ENCODE data around the gene MYL4.
"Not testable (repeated sequence)": the region's sequence is repeated elsewhere in the genome, so short reads cannot be mapped to it uniquely, and the experiment has no call there.

The MYL4 gene

GRCh38 chr17:47221154-47221553 is 12.0 kb downstream of the MYL4 start:
- DNase-seq (no peak), ATAC-seq (no peak)

GRCh38 chr17:47222047-47222446 is 12.9 kb downstream of the MYL4 start:
- no peak for ATAC-seq
- DNase-seq = no peak

- ATAC-seq (no peak), DNase-seq (no peak)
Measured at GRCh38 chr17:47223007-47223406, 13.9 kb downstream of the MYL4 start.

- DNase-seq (no peak), ATAC-seq (no peak)
Measured at GRCh38 chr17:47223460-47223859, 14.3 kb downstream of the MYL4 start.

- DNase-seq = not testable (repeated sequence)
Measured at GRCh38 chr17:47224077-47224476, 14.9 kb downstream of the MYL4 start.

GRCh38 chr17:47224966-47225365 is 15.8 kb downstream of the MYL4 start:
- no peak for DNase-seq
- no peak for ATAC-seq

More at GRCh38 chr17:47224077-47224476, 14.9 kb downstream of the MYL4 start:
- ATAC-seq = not testable (repeated sequence)

GRCh38 chr17:47225436-47225858 is 16.3 kb downstream of the MYL4 start:
- no peak for DNase-seq
- no peak for ATAC-seq

- ATAC-seq (no peak), DNase-seq (no peak)
Measured at GRCh38 chr17:47225911-47226688, 17.0 kb downstream of the MYL4 start.

- ATAC-seq = no peak
Measured at GRCh38 chr17:47227862-47228261, 18.7 kb downstream of the MYL4 start.

GRCh38 chr17:47229535-47230443 is 20.6 kb downstream of the MYL4 start:
- ATAC-seq (peak; percentile 76), DNase-seq (peak; percentile 78)

More at GRCh38 chr17:47227862-47228261, 18.7 kb downstream of the MYL4 start:
- DNase-seq = no peak

- DNase-seq (no peak), ATAC-seq (no peak)
Measured at GRCh38 chr17:47230864-47231263, 21.7 kb downstream of the MYL4 start.

GRCh38 chr17:47231334-47231733 is 22.2 kb downstream of the MYL4 start:
- ATAC-seq (no peak), DNase-seq (no peak)

GRCh38 chr17:47231866-47232265 is 22.7 kb downstream of the MYL4 start:
- ATAC-seq (no peak), DNase-seq (no peak)

- ATAC-seq = no peak
- DNase-seq = no peak
Measured at GRCh38 chr17:47232465-47232864, 23.3 kb downstream of the MYL4 start.

- DNase-seq (no peak), ATAC-seq (no peak)
Measured at GRCh38 chr17:47235506-47235905, 26.4 kb downstream of the MYL4 start.

GRCh38 chr17:47235923-47236322 is 26.8 kb downstream of the MYL4 start:
- no peak for ATAC-seq
- no peak for DNase-seq

- ATAC-seq = peak; percentile 13
- no peak for DNase-seq
Measured at GRCh38 chr17:47237841-47238240, 28.7 kb downstream of the MYL4 start.

- ATAC-seq (no peak), DNase-seq (no peak)
Measured at GRCh38 chr17:47238321-47239010, 29.3 kb downstream of the MYL4 start.

- ATAC-seq = no peak
- no peak for DNase-seq
Measured at GRCh38 chr17:47239619-47239966, 30.4 kb downstream of the MYL4 start.

- DNase-seq (no peak), ATAC-seq (peak; percentile 29)
Measured at GRCh38 chr17:47239967-47240651, 31.0 kb downstream of the MYL4 start.

GRCh38 chr17:47240806-47241205 is 31.7 kb downstream of the MYL4 start:
- ATAC-seq = no peak
- DNase-seq = no peak

GRCh38 chr17:47242648-47243047 is 33.5 kb downstream of the MYL4 start:
- no peak for ATAC-seq
- no peak for DNase-seq
